ENCODE data around the gene ACP6. TPM values are rescaled to one million over a fixed set of nuclear protein-coding genes. Genes with fewer than 3 reads are reported as not detected.
A peak's percentile ranks its signal among the peaks of the same experiment; 100 is the strongest.

Gene ACP6
- total RNA-seq, 1 donor from 2014 or later, result 10.9 TPM

DNA sequence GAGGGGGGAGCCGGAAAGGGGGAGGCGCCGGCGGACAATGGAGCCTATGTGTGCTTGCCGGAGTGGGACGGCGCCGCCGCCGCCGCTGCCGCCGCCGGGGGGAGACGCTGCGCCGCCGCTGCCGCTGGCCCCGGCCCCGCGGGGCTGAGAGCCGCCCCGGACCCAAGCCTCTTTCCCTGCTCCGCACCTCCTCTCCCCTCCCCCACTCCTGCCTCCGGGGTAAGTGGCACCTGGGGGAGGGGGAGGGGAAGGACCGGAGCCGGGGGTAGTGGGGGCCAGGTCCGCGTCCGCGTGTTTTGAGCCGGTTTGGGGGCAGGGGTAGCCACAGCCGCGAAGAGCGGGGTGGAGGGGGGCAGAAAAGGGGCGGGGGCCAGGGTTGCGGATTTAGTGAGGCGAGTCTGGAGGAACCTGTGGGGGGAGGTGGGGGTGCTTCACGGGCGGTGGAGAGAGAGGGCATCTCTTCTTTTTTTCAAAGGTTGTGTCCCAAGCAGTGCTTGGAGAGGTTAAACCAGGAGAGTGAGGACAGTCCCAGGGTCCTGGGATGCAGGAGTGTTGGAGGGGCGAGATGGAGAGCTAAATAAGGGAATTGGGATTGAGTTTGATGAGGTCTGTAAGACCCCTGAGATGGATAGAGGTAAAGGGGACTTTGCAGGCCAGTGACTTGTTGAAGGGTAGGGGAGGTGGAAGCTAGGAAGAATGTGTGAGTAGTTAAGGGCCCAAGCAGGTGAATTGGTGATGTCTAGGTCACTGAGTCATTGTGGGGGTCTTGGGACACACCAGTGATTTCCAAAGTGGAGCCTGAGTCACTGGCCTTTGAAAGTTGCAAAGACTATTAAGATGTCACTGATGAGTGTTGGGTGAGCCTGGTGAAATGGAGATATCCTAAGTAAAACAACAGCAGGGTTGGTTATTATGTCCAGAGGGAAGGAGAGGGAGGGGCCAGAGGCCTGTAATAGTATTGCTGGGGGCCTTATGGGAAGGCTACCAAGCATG lies 69.9 kb downstream of the ACP6 start:
- H3K27me3 ChIP-seq (ENCODE audit: low read depth), result no peaks in the 10 kb centered on the region
- peak overlapping the region; percentile 83 for H3K4me3 ChIP-seq
- H3K36me3 ChIP-seq, result peaks cover 4% of the 10 kb centered on the region
- no peaks in the 10 kb centered on the region for H3K9me3 ChIP-seq (replicated peaks)
- intact Hi-C loops (cut with micrococcal nuclease), result no loop called here
- peaks cover 27% of the 10 kb centered on the region for H3K4me1 ChIP-seq
- TF ChIP-seq, protein P1, sequence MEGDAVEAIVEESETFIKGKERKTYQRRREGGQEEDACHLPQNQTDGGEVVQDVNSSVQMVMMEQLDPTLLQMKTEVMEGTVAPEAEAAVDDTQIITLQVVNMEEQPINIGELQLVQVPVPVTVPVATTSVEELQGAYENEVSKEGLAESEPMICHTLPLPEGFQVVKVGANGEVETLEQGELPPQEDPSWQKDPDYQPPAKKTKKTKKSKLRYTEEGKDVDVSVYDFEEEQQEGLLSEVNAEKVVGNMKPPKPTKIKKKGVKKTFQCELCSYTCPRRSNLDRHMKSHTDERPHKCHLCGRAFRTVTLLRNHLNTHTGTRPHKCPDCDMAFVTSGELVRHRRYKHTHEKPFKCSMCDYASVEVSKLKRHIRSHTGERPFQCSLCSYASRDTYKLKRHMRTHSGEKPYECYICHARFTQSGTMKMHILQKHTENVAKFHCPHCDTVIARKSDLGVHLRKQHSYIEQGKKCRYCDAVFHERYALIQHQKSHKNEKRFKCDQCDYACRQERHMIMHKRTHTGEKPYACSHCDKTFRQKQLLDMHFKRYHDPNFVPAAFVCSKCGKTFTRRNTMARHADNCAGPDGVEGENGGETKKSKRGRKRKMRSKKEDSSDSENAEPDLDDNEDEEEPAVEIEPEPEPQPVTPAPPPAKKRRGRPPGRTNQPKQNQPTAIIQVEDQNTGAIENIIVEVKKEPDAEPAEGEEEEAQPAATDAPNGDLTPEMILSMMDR (IDR thresholded peaks at IDR 0.05; ENCODE audit: borderline replicate concordance), result peak; percentile 40
- no peak for DNase-seq
- H3K27ac ChIP-seq (replicated peaks), result peak overlapping the region; percentile 93

- peak; percentile 99 for DNase-seq
- intact Hi-C loops (cut with micrococcal nuclease), result no loop called here
These were observed 70.8 kb downstream of the ACP6 start for GRCh38 chr1:147599362-147600118.

DNA sequence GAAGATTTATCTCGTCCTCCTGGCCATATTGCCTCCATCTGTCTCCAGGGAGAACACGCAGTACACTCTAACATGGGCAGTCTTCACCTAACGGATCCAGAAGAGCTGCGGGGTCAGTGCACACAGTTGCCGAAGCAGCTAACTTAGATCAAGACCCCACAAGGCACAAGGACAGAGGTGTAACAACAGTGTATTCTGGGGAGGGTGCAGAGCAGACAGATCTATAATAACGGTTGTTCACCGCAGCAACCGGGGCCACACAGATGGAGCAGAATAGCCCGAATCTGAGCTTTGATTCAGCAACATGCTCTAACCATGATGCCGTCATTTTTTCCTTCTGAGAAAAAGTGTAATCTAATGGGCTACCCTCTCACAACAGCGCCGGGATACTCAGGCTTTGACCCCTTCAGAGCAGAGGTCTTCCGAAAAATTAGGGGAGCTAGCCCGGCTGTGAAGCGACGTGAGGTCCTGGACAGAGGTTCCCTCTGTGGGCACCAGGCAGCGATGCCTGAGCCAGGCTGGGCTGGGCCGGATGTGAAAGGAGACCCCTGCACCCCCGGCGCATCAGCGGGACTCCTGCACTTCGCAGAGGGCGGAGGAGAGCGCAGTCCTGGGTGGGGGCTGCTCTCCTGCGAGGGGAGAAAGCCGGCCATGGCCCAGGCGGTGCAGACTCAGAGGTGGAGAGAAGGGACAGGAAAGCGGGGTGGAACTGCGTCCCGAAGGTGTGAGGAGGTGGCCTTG lies 71.5 kb downstream of the ACP6 start:
- no peaks in the 10 kb centered on the region for H3K36me3 ChIP-seq
- H3K4me1 ChIP-seq, result peaks cover 27% of the 10 kb centered on the region
- no peak for DNase-seq
- H3K27me3 ChIP-seq (ENCODE audit: low read depth), result no peaks in the 10 kb centered on the region
- intact Hi-C loops (cut with micrococcal nuclease), result no loop called here
- H3K27ac ChIP-seq (replicated peaks), result peak overlapping the region; percentile 93
- no peaks in the 10 kb centered on the region for H3K9me3 ChIP-seq (replicated peaks)
- peak overlapping the region; percentile 83 for H3K4me3 ChIP-seq
- TF ChIP-seq, protein P1 (IDR thresholded peaks at IDR 0.05; ENCODE audit: borderline replicate concordance), result no peak

More at GRCh38 chr1:147599362-147600118, 70.8 kb downstream of the ACP6 start:
- no peaks in the 10 kb centered on the region for H3K27me3 ChIP-seq (ENCODE audit: low read depth)
- TF ChIP-seq, protein P1 (IDR thresholded peaks at IDR 0.05; ENCODE audit: borderline replicate concordance), result no peak
- H3K9me3 ChIP-seq (replicated peaks), result no peaks in the 10 kb centered on the region
- no peaks in the 10 kb centered on the region for H3K36me3 ChIP-seq
- peak overlapping the region; percentile 83 for H3K4me3 ChIP-seq
- peak overlapping the region; percentile 93 for H3K27ac ChIP-seq (replicated peaks)
- H3K4me1 ChIP-seq, result peaks cover 27% of the 10 kb centered on the region

- intact Hi-C loops (cut with micrococcal nuclease), result no loop called here
- TF ChIP-seq, protein P1 (IDR thresholded peaks at IDR 0.05; ENCODE audit: borderline replicate concordance), result no peak
These were observed 73.3 kb downstream of the ACP6 start for GRCh38 chr1:147597010-147597409.

More at GRCh38 chr1:147597010-147597409, 73.3 kb downstream of the ACP6 start:
- no peak overlapping the region for H3K4me3 ChIP-seq
- DNase-seq, result no peak
- H3K27me3 ChIP-seq (ENCODE audit: low read depth), result no peaks in the 10 kb centered on the region
- H3K27ac ChIP-seq (replicated peaks), result no peak overlapping the region
- no peaks in the 10 kb centered on the region for H3K36me3 ChIP-seq
- no peaks in the 10 kb centered on the region for H3K9me3 ChIP-seq (replicated peaks)
- H3K4me1 ChIP-seq, result peaks cover 32% of the 10 kb centered on the region

Other genes with a start within 250 kb of the ACP6 start
- 12.0 TPM for gene BCL9, start 129.0 kb downstream of the ACP6 start, total RNA-seq
- 69.8 TPM for gene GJA5, start 90.1 kb upstream of the ACP6 start, total RNA-seq
- gene GJA8, start 232.3 kb upstream of the ACP6 start, total RNA-seq, result not detected